Hematopoietic multipotent progenitor cell treated with erythropoietin and hydrocortisone succinate and interleukin-3 and kit ligand, for 4 days (in vitro differentiated cells): ENCODE measurements around the gene TRPM8.

Source experiments
- DNase-seq: peaks from one replicate; pipeline ENCODE4 v3.0.0-alpha.2; 2015

The TRPM8 gene

GRCh38 chr2:234050455-234051135 lies 133.4 kb downstream of the TRPM8 start, which contains the start of gene SPP2:
TSS of gene SPP2 (plus strand) at chr2:234050702. CDS start at chr2:234050787, 85 bp downstream.
- no peak for DNase-seq

DNA sequence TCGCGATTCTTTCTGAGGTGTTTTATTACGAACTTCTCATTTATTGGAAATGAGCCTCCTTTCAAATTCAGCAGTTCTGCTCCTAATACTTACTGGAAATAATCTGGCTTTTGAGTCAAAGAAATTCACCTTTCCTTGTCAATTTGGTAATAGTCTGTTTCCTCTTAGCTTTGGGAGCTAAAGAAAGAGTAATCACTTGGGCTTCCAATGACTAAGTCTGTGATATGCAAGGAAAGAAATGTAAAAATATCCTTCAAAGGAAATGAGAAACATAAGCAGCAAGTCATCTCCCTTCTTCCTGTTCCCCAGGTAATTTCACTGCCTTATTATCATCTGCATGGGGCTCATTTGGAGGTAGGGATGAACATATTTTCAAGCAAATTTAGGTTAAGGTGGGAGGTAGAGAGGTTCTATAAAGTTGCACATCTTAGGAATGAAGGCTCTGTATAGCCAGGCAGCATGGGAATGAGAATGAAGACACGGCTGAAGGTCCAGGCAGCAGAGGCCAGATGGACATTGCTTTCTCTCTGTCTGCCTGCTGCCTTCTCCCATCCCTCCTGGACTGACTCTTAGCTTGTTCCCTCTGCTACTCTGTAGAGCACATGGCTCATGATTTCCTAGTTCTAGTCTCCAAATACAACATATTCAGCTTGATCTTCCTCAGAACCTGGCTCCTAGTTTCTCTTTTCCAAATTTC lies 134.3 kb downstream of the TRPM8 start:
- DNase-seq, result no peak

GRCh38 chr2:234058881-234059280 lies 141.7 kb downstream of the TRPM8 start:
- DNase-seq, result no peak

DNA sequence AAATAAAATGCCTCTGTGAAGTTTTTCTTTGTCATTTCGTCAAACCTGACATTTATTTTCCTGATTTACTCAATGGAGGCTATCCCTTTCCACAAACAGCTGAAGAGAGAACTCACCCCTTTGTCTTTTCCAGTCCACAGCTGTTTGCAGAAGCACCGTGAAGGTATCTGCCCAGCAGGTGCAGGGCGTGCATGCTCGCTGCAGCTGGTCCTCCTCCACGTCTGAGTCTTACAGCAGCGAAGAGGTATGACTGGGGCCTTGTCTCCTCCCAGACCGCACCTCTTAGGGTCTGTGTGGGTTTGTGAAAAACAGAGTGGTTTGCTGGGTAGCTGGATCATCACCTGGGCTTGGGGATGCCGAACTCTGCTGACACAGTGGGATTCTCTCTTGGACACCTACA lies 143.1 kb downstream of the TRPM8 start:
- no peak for DNase-seq

DNA sequence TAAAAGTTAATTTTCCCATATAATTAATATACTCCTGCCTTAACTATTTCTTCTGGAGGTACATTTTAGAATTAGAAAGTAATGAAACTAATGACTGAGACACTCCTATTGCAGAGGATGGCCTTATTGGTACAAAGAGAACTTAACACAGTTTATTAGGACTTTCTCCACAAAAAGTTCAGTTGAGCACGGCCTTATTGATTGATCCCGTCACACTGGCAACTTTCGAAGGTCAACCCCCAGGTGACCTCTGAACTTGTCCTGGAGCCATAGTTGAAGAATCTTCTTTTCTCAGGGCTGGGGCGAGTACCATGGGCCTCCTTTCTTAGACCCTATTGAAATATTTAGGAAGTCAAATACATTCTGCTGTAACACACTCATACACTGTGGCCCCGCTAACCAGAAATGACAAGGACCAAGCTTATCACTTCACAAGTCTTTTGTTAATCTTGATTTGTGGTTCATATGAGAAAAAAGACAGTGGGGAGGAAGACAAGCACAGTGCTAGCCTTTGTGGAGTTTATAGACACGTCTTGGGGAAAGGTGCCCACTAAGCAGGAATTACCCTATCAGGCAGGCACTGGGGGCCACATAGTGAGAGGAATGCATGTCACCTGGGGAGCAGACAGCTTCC lies 144.6 kb downstream of the TRPM8 start:
- DNase-seq, result no peak

- no peak for DNase-seq
Observed at GRCh38 chr2:234066587-234066986, 149.4 kb downstream of the TRPM8 start.
